SH-SY5Y (cell line): ENCODE results near the gene GUCA2A.

Source experiments
- GATA2 ChIP-seq: IDR thresholded peaks from 2 replicates; pipeline ENCODE4 v1.6.1; 2011; ENCODE audit warnings: mild to moderate bottlenecking, low read depth, low read length
- GATA3 ChIP-seq: IDR thresholded peaks from 2 replicates; pipeline ENCODE4 v1.6.1; 2011; ENCODE audit warnings: low read depth, mild to moderate bottlenecking, low read length, moderate library complexity

The GUCA2A gene

DNA sequence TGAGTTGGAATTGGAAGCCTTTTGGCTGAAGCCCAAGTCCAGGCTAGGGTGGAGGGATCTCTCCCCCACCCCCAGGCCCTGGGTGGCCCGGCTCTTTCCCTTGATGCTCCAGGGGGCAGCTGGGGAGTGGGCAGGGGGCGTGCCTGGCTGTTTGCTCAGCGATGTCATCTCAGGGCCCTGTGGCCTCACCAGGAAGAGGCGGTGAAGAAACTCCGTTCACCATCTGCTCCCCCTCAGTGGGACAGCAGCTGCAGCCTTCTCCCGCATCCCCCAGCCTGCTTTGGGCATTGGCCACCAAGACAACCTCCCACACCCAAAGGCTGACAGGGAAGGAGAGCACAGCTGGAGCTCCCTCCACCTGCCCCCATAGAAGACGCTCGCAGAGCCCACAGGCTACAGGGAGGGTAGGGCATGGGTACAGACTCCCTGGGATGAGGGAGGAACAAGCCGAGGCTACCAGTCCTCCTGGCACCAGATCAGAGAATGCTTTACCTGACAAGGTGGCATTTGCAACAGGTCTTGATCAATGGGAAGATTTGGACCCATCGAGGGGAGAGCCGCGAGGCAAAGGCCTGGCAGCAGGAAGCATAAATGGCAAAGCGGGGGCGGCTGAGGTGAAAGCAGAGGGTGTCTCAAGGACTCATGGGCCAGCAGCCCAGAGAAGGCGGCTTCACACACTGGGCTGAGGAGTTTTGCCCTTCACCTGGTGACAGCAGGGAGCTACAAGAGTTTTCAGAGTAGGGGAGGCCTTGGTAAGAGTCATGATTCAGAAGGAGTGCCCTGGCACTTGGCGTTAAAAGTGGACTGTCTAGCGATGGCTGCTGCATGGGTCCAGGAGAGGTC lies 6.5 kb upstream of the GUCA2A start:
- TF ChIP-seq GATA2 (no peak), GATA3 (no peak)

DNA sequence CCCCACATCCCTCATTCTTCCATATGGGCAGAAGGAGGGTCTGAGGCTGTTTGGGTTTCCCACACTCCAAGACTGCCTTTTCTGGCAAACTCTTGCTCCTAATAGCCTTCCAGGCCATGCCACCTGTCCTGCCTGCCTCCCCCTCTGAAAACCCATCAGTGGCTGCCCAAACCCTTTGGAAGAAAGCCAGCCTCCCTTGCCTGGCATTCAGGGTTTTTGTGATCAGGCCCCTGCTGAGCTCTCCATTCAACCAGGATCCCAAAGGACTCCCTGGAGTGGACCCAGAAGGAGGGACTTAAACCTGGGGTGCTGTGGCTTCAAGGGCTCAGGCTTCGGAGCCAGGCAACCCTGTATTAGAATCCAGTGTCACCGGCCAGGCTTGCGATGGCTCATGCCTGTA lies 4.2 kb upstream of the GUCA2A start:
- TF ChIP-seq GATA2 = no peak
- no peak for TF ChIP-seq GATA3

DNA sequence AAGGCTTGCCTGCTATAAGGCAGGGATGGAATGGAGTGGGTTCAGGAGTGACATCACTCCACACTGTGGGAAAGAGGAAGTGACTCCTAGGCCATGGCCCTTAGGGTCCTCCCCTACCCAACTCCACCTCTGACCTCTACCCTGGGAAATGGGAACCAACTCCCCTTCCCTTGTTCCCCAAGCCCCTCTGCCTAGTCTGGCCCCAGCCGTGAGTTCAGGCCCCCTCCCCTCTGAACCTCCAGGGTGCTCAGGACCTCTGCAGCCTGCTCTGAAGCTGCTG lies 3.8 kb upstream of the GUCA2A start:
- TF ChIP-seq GATA3 (no peak), GATA2 (no peak)

DNA sequence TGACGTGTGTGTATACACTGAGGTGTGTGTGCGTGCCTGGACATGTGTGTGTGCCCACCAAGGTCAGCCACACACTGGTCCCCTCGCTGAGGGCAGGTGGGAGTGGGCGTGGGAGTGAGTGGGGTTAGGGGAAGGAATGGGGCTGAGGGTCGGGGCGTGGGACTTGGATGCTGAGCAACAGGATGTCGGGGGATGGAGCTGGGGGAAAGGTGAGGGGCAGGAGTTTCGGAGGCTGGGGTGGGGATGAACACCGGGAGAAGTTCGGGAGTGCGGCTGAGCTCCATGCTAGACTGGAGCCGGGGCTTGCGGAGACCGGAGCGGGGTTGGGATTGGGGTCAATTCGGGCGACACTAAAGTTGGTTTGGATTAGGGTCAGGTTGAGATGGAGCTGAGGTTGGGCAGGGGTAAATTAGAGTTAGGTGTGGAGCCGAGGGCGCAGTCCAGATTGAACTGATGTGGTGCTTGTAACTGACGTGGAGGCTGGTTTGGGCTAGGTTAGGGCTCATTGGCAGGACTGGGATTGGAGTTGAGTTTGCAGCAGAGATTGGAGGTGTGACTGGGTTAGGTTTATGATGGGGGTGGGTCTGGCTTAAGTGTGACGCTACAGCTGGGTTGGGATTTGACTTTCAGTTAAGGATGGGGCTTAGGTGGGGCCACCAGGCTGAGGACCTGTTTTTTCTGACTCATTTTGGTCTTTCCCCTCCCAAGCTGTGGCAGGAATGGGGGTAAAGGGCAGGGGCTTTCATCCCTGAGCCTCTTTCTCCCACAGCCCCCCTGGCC lies 3.3 kb upstream of the GUCA2A start:
- TF ChIP-seq GATA2 (no peak), GATA3 (no peak)

DNA sequence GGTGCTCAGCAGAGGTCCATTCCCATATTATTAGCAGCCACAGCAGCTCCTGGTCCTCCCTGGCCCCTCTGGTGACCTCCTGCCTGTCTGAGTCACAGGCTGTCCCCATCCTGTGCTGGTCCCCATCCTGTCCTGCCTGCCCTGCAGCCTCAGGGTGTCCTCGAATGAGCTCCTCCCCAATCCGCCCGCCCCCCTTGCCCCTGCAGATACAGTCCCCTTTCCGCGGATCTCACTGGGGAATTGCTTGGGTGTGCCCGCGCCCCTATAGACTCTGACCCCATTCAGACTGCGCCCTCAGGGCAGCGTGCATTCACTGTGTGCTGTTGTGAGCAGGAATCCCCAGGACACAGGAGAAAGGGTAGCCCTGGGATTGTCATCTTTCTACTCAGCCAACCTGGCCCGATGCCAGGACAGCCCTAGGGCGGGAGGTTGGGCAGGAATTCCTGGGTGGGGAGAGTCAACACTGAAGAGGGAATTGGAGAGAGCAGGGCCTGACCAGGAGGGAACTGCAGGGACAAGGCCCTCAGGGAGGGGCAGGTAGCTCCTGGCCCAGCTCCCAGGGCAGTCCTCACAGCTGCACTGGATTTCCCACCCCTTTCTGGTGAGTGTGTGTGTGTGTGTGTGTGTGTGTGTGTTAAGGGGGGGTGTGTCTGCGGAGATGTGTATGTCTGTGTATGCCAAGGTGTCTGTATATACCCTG lies 1.1 kb upstream of the GUCA2A start:
- no peak for TF ChIP-seq GATA3
- no peak for TF ChIP-seq GATA2

DNA sequence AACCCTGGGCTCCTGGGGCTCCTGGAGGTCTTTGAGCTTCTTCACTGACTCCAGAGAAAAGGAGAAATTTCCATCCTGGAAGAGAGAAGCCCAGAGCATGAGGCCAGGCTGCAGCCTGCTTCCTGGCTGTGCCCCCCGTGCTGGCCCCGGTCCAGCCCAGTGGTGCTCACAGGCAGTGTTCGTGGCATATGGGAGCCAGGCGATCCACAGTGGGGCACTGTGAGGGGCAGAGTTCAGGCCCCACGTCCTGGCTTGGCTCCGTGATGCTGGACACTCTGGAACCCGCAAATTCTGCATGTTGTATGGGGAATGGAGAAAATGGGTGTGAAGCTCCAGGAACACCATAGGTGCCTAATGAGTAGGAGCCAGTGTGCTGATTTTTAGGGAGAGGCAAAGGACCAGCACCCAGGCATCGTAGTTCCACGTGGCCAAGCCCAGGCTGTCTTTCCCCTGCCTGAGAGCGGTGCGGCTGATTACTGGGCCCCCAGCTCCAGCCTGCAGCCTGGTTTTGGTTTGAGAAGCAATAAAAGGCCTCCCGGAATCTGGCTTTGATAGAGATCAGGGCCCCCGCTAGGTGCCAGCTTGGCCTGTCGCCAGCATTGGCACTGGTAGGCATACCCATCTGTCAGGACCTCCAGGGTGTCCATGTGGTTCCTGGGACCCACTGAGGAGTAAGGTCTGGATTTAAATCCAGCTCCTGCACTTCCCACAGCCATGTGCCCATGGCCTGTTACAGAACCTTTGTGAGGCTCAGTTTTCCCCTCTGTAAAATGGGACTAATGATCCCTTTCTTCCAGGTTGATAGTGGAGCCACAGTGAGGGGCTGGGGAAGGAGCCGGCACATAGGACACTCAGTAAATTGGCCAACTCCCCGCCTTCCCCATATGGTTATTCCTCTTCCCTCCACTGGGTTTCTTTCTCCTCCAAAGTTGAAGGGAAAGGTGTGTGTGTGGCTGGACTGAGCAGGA lies 725 bp downstream of the GUCA2A start:
- no peak for TF ChIP-seq GATA3
- no peak for TF ChIP-seq GATA2

DNA sequence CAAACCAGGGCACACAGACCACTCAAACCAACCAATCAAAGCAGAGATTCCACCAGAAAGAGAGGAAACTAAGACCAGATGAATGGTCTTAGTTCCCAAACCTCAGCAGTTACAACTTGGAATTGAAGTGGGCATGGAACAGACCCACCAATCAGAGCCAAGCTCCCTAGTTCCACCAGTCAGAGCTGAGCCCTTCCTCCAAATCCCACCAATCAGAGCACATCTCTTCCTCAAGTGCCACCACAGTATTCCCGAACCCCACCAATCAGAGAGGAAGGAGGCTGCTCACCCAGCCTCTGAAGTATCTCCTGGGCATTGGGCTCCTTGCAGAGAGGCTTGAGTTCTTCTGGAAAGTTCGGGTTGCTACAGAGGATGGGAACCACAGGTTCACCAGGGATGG lies 1.4 kb downstream of the GUCA2A start:
- TF ChIP-seq GATA3 = no peak
- no peak for TF ChIP-seq GATA2

DNA sequence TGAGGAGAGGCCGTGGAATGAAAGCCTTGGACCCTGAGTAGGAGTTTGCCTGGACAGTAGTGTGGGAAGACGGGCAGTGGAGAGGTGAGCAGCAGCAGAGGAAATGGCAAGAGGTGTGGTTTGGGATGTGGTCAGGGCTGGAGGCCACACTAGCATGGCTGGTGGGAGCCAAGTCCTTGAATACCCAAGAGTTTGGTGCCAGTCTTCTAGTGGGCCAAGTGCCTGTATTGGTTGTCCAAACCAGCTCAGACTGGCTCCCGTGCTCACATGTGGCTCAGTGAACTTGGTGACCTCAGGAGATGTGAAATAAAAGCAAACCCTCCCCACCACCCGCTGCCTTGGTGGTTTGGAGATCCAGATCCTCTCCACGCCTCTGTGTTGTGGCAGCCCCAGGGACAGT lies 2.4 kb downstream of the GUCA2A start:
- TF ChIP-seq GATA2 (no peak), GATA3 (no peak)

DNA sequence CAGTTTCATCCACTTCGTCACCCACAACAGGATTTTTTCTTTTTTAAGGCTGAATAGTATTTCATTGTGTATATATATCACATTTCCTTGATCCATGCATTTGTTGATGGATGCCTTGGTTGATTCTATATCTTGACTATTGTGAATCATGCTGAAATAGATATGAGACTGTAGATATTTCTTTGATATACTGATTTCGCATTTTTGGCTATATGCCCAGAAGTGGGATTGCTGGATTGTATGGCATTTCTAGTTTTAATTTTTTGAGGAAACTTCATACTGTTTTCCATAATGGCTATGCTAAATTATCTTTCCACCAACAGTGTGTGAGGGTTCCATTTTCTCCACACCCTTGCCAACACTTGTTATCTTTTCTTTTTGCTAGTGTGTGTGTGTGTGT lies 6.4 kb downstream of the GUCA2A start:
- no peak for TF ChIP-seq GATA3
- no peak for TF ChIP-seq GATA2

DNA sequence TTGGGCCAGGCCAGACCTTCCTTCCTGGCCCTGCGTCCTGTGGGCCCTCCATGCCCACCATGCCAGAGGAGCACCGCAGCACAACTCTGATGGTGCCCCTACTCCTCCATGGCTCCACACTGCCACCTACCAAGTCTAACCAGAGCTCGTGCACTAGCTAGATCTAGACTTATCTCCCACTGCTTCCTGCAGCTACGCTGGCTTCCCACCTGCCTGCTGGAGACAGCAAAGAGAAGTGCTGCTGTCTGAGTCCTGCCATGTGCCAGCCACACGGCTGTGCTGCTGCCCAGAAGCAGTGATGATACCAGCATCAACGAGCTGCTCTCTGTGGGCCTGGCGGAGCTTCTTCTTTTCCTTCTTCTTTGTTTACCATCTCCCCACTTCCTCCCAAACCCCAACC lies 6.9 kb downstream of the GUCA2A start:
- no peak for TF ChIP-seq GATA3
- TF ChIP-seq GATA2 = no peak

DNA sequence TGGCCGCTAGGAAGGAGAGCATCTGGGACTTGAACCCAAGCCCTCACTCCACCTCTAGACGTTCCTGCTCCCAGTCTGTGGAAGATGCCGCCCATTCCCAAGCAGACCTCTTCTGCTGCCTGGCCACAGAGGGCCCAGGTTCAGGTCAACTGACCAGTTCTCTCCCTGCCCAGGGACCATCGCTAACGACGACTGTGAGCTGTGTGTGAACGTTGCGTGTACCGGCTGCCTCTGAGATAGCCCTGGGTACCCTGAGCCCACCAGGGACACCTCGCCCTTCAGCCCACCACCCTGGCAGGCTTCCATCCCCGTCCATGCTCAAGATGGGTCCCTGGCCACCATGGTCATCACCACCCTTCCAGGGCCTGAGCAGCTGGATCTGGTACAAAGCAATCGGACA lies 9.2 kb downstream of the GUCA2A start:
- TF ChIP-seq GATA2 (no peak), GATA3 (no peak)

DNA sequence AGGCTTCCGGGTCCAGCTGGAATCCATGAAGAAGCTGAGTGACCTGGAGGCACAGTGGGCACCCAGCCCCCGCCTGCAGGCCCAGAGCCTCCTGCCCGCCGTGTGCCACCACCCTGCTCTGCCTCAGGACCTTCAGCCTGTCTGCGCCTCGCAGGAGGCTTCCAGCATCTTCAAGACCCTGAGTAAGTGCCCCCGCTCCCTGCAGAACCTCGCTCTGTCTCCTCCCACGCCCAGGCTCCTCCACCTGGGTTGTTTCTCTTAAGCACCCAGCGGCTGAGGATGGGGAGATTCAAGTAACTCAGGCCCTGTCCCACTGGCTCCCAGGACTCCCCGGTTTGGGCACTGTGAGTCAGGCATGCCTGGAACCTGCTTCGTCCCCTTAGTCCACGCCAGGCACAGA lies 9.9 kb downstream of the GUCA2A start:
- TF ChIP-seq GATA2 (no peak), GATA3 (no peak)

DNA sequence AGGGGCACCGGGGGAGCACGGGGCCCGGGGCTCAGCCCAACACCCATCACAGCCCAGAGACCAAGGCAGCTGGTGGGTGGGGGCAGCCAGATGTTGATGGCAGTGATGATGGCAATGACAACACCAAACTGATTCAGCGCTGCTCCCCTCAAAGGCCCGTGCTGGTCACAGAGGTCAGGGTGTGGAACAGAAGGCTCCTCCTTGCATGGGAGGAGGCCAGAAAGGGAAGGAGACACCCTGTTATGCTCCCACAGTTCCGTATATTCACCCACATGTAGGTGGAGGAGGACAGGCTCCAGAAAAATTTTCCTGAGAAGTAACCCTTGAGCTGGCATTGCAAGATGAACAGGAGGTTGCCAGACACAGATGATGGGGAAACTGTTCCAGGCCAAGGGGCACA lies 10.9 kb downstream of the GUCA2A start:
- no peak for TF ChIP-seq GATA2
- TF ChIP-seq GATA3 = no peak
